AG08396 (cell line): ENCODE data around the gene NRAS.
A peak's percentile ranks its signal among the peaks of the same experiment; 100 is the strongest.

Experiments
- DNase-seq: peaks from one replicate; pipeline ENCODE4 v3.0.0; 2012; ENCODE audit warnings: low spot score, mixed read lengths

Gene NRAS

DNA sequence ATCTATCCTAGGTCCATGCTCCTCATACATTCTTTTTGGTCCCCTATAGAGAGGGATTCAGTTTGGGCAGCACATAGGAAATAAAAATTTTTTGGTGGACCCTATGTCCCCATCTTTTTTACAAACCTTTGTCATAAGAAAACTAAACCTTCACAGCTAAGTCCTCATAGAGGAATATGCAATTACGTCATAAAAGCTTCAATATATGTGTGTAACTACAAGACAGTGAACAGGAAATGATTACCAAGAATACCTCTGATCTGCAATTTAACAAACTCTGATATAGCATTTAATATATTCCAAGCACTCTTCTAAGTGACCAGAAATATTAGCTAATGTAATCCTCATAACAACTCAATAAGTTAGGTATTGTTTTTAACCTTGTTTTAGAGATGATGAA is 40.5 kb downstream of the NRAS start:
- no peak for DNase-seq

GRCh38 chr1:114671939-114672275 is 44.7 kb downstream of the NRAS start:
- DNase-seq: no peak

- DNase-seq: peak; percentile 13
These were observed 45.3 kb downstream of the NRAS start for GRCh38 chr1:114671011-114671938.

- peak; percentile 97 for DNase-seq
These were observed 46.2 kb downstream of the NRAS start for GRCh38 chr1:114670083-114671010.

DNA sequence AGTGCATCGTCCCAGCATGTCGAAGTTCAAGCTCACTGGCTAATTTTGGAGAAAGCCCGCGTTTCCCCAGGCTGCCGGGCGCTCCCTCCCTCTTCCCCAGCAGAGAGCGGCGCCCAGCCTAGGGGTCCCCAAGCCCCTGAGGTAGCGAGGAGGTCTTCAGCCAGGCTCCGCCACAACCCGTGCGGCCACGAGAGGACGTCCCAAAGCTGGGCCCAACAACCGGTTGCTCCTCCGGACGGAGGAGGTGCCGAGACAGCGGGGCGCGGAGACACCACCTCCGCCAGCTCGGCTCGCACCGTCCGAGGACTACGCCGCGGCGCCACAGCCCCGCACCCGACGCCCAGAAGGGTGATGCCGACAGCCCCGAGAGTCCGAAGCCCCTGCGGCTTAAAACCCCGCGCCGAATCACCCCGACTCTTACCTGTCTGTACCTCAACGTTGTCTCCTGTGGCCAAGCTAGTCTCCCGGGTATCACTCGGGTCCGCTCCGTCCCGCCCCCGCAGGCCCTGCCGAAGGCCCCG is 46.9 kb downstream of the NRAS start, which contains the start of gene DENND2C:
Gene DENND2C, minus strand, starts transcription at position 488 of the 521 bp plus-strand sequence. CDS start 44,065 bp downstream, outside the sequence.
- DNase-seq: no peak

DNA sequence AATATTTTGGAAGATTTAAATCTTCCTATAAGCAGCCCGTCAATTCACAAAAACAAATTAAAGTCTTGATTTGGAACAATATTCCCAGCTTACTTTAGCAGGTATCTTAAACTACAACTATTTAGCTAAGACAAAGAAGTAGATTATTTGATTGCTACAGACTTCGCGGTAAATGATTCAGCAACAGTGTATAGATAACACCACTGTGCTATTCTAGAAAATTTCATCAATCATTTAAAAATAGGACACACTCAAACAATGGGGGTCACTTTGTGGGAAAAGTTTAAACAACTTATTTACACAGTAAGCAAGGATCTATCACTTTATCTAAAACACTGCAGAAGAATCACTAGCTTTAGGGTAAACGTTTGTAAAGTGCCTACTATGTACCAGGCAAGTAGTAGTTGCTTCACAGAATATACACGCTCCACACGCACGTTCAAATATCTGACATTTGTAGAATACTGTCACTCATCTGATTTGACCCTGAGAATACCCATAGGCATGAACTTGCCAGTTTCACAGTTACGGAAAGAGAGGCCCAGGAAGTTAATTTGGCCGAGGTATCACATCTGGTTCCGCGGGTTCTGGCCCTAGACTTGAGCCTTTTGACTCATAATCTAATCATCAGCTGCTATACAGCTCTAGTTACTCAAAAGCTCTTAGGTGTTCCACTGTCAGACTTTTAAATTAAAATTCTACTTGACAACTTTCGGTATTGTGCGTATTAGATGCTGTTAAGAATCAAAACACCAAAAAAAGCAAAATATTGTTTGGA is 47.6 kb downstream of the NRAS start:
- DNase-seq: peak; percentile 40

DNA sequence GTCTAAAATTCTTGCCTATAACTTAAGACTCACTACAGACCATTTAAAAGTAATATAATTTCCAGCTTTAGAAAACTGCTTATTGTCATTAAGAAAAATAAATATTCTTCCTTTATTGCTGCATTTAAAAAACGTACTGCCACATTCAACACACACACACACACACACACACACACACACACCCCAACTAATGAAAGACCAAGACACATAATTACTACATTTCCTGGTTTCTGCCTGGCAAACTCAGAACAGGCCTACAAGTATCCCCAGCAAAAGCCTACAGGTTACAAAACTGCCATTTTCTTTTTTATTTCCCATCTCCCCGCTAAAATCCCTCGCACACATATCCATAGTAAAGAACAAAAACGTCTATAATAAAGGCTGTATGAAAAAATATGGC is 48.2 kb downstream of the NRAS start:
- no peak for DNase-seq

DNA sequence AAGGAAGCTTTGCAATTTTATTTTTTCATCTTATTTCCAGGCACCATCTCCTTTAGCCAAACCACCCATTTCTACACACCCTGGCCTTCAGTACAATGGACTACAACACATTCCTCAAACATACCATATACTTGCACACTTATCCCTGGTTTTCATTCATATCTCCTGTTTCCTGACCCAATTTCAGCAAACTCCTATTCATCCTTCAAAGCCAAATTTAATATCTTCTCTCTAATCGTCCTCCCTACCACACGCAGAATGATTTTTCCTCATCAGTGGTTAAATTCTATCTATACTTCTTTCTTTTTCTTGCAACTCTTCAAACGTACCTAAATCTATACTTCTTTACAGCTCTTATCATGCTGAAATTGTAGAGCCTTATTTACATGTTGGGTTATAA is 49.6 kb downstream of the NRAS start:
- no peak for DNase-seq

DNA sequence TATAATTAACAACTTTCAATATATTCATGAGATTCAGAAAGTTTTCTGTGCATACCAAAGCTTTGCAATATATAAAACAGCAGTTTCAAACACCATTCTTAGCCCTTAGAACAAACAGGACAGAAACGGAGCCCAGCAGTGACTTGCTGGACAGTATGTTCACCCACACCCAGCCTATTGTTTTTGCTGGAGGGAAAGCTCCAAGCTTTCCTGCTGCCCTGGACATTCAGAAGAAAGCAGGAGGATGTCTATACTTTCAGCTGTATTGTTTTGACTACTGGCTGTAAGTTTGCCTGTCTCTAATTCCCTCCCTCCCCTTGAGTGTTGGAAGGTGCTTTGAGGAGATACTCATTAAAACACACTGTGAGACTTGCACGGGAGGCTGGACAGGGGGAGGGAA is 56.3 kb downstream of the NRAS start:
- no peak for DNase-seq
